H9 (cell line): ENCODE measurements around the gene CDK15. TPM values are rescaled to one million over a fixed set of nuclear protein-coding genes. Genes with fewer than 3 reads are reported as not detected.

ENCODE experiments used
- DNase-seq: peaks from one replicate; pipeline ENCODE4 v3.0.0-alpha.2; 2017
- H2AFZ ChIP-seq: one replicate; pipeline ENCODE4 v1.6.1; 2013; ENCODE audit warnings: mild to moderate bottlenecking, low read length, control low read depth, moderate library complexity
- H2AK5ac ChIP-seq: 2 replicates; pipeline ENCODE4 v1.6.1; 2013; ENCODE audit warnings: low read length, control low read depth, mixed read lengths; ENCODE audit not compliant: insufficient read length
- H2BK120ac ChIP-seq: one replicate; pipeline ENCODE4 v1.6.1; 2013; ENCODE audit warnings: low read depth, mild to moderate bottlenecking, low read length, control low read depth, inconsistent platforms; ENCODE audit not compliant: poor library complexity, severe bottlenecking
- H2BK12ac ChIP-seq: 2 replicates; pipeline ENCODE4 v1.6.1; 2013; ENCODE audit warnings: low read length, control low read depth, mixed read lengths, low read depth; ENCODE audit not compliant: insufficient read length
- H2BK15ac ChIP-seq: 2 replicates; pipeline ENCODE4 v1.6.1; 2013; ENCODE audit warnings: low read depth, low read length, control low read depth
- H2BK20ac ChIP-seq: one replicate; pipeline ENCODE4 v1.6.1; 2013; ENCODE audit warnings: low read depth, mild to moderate bottlenecking, low read length, control low read depth, inconsistent platforms; ENCODE audit not compliant: poor library complexity, severe bottlenecking
- H2BK5ac ChIP-seq: 2 replicates; pipeline ENCODE4 v1.6.1; 2013; ENCODE audit warnings: low read length, control low read depth, mixed read lengths; ENCODE audit not compliant: insufficient read length
- H3K14ac ChIP-seq: 2 replicates; pipeline ENCODE4 v1.6.1; 2013; ENCODE audit warnings: low read length, control low read depth; ENCODE audit not compliant: insufficient read depth
- H3K18ac ChIP-seq: 2 replicates; pipeline ENCODE4 v1.6.1; 2013; ENCODE audit warnings: low read depth, mild to moderate bottlenecking, mixed read lengths, low read length, control low read depth; ENCODE audit not compliant: insufficient read length
- H3K23ac ChIP-seq: 2 replicates; pipeline ENCODE4 v1.6.1; 2013; ENCODE audit warnings: low read length, control low read depth, mixed read lengths, low read depth; ENCODE audit not compliant: insufficient read length
- H3K23me2 ChIP-seq: 2 replicates; pipeline ENCODE4 v1.6.1; 2013; ENCODE audit warnings: low read depth, mild to moderate bottlenecking, mixed read lengths, low read length, control low read depth; ENCODE audit not compliant: insufficient read length, poor library complexity, severe bottlenecking
- H3K27ac ChIP-seq: 2 replicates; pipeline ENCODE4 v1.5.1; 2013; ENCODE audit warnings: low read length, control low read depth, mixed read lengths, low read depth; ENCODE audit not compliant: insufficient read length
- H3K27me3 ChIP-seq: 2 replicates; pipeline ENCODE4 v1.6.1; 2013; ENCODE audit warnings: low read length, control low read depth, inconsistent platforms; ENCODE audit not compliant: insufficient read depth
- H3K4ac ChIP-seq: 2 replicates; pipeline ENCODE4 v1.6.1; 2013; ENCODE audit warnings: low read depth, mild to moderate bottlenecking, control low read depth, inconsistent platforms, low read length, moderate library complexity
- H3K4me1 ChIP-seq: 2 replicates; pipeline ENCODE4 v1.6.1; 2013; ENCODE audit warnings: low read length, control low read depth, inconsistent platforms; ENCODE audit not compliant: insufficient read depth
- H3K4me2 ChIP-seq: 2 replicates; pipeline ENCODE4 v1.6.1; 2013; ENCODE audit warnings: low read length, control low read depth, mixed read lengths; ENCODE audit not compliant: insufficient read length, insufficient read depth
- H3K56ac ChIP-seq: 2 replicates; pipeline ENCODE4 v1.6.1; 2013; ENCODE audit warnings: low read depth, mild to moderate bottlenecking, mixed read lengths, low read length, control low read depth; ENCODE audit not compliant: insufficient read length
- H3K79me1 ChIP-seq: 2 replicates; pipeline ENCODE4 v1.6.1; 2013; ENCODE audit warnings: low read depth, mild to moderate bottlenecking, moderate library complexity, low read length, control low read depth, inconsistent platforms; ENCODE audit not compliant: insufficient read depth, poor library complexity, severe bottlenecking
- H3K79me2 ChIP-seq: 2 replicates; pipeline ENCODE4 v1.6.1; 2013; ENCODE audit warnings: low read length, control low read depth, inconsistent platforms; ENCODE audit not compliant: insufficient read depth
- H3K9ac ChIP-seq: 2 replicates; pipeline ENCODE4 v1.6.1; 2013; ENCODE audit warnings: low read length, control low read depth, mixed read lengths; ENCODE audit not compliant: insufficient read length; ENCODE audit errors: extremely low read depth
- H3K9me3 ChIP-seq: one replicate; pipeline ENCODE4 v1.6.1; 2013; ENCODE audit warnings: low read depth, low read length, inconsistent platforms; ENCODE audit not compliant: control insufficient read depth
- H3T11ph ChIP-seq: one replicate; pipeline ENCODE4 v1.6.1; 2013; ENCODE audit warnings: mild to moderate bottlenecking, low read length, control low read depth, inconsistent platforms
- H4K20me1 ChIP-seq: one replicate; pipeline ENCODE4 v1.6.1; 2013; ENCODE audit not compliant: control insufficient read depth, insufficient read length, insufficient read depth
- H4K5ac ChIP-seq: 2 replicates; pipeline ENCODE4 v1.6.1; 2013; ENCODE audit warnings: low read depth, mild to moderate bottlenecking, mixed read lengths, low read length, control low read depth; ENCODE audit not compliant: insufficient read length
- H4K8ac ChIP-seq: replicated peaks from 2 replicates; pipeline ENCODE4 v1.6.1; 2013; ENCODE audit warnings: low read length, control low read depth, mixed read lengths, low read depth; ENCODE audit not compliant: insufficient read length
- H4K91ac ChIP-seq: 2 replicates; pipeline ENCODE4 v1.6.1; 2013; ENCODE audit warnings: low read depth, mild to moderate bottlenecking, moderate library complexity, mixed read lengths, low read length, control low read depth; ENCODE audit not compliant: insufficient read length
- H3K27ac Mint-ChIP-seq, 3 experiments: 2 replicates in 2 of 3; 3 replicates in 1 of 3; pipeline ENCODE4 v1.8.0; 2020 to 2021; ENCODE audit warnings: mixed read lengths in 3 of 3, mild to moderate bottlenecking in 1 of 3, moderate library complexity in 1 of 3
- H3K27me3 Mint-ChIP-seq: 2 replicates; pipeline ENCODE4 v1.8.0; 2021; ENCODE audit warnings: low read depth, mild to moderate bottlenecking, moderate library complexity, mixed read lengths
- H3K36me3 Mint-ChIP-seq, 3 experiments: 2 replicates in 2 of 3; 3 replicates in 1 of 3; pipeline ENCODE4 v1.8.0; 2020 to 2021; ENCODE audit warnings: low read depth in 3 of 3, mixed read lengths in 3 of 3; ENCODE audit not compliant: insufficient read depth in 1 of 3
- H3K4me1 Mint-ChIP-seq, 2 experiments: 2 replicates each; pipeline ENCODE4 v1.8.0; 2020; ENCODE audit warnings: mixed read lengths in 2 of 2
- H3K4me3 Mint-ChIP-seq, 2 experiments: 2 replicates in 1 of 2; 3 replicates in 1 of 2; pipeline ENCODE4 v1.8.0; 2020 to 2021; ENCODE audit warnings: mild to moderate bottlenecking in 2 of 2, mixed read lengths in 2 of 2, moderate library complexity in 1 of 2
- H3K9me3 Mint-ChIP-seq, 2 experiments: 2 replicates in 1 of 2; 3 replicates in 1 of 2; pipeline ENCODE4 v1.8.0; 2020; ENCODE audit warnings: mild to moderate bottlenecking in 2 of 2, mixed read lengths in 2 of 2, moderate library complexity in 1 of 2
- WGBS: extraction: QIAGEN DNeasy Blood & Tissue Kit; methylation state at CpG from one replicate; pipeline ENCODE4 v1.1.7; 2013; ENCODE audit warnings: missing lambda C conversion rate, low lambda C conversion rate, mixed read lengths; ENCODE audit not compliant: insufficient read length; ENCODE audit errors: extremely low coverage; 5-methylcytosine and 5-hydroxymethylcytosine counted together
- total RNA-seq: library from RNA; stranded (reverse); gene quantifications from 2 replicates; pipeline ENCODE4 v1.2.1, GENCODE V29; 2021
- TF ChIP-seq, protein P1 (sequence below): fragments of 200-600 bp; sonication (generic); conservative IDR thresholded peaks from 3 replicates; pipeline ENCODE4 v1.8.0; 2021; ENCODE audit warnings: antibody characterized with exemption, mild to moderate bottlenecking

The CDK15 gene
- total RNA-seq, 1 experiment from 2014 or later = not detected

GRCh38 chr2:201908901-201909300, 102.6 kb downstream of the CDK15 start:
- no peak overlapping the region for H2BK15ac ChIP-seq
- no peaks in the 10 kb centered on the region for H3K9me3 ChIP-seq
- TF ChIP-seq, protein P1, sequence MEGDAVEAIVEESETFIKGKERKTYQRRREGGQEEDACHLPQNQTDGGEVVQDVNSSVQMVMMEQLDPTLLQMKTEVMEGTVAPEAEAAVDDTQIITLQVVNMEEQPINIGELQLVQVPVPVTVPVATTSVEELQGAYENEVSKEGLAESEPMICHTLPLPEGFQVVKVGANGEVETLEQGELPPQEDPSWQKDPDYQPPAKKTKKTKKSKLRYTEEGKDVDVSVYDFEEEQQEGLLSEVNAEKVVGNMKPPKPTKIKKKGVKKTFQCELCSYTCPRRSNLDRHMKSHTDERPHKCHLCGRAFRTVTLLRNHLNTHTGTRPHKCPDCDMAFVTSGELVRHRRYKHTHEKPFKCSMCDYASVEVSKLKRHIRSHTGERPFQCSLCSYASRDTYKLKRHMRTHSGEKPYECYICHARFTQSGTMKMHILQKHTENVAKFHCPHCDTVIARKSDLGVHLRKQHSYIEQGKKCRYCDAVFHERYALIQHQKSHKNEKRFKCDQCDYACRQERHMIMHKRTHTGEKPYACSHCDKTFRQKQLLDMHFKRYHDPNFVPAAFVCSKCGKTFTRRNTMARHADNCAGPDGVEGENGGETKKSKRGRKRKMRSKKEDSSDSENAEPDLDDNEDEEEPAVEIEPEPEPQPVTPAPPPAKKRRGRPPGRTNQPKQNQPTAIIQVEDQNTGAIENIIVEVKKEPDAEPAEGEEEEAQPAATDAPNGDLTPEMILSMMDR = no peak
- H2BK12ac ChIP-seq = no peak overlapping the region
- H2BK120ac ChIP-seq = no peak overlapping the region
- Mint-ChIP-seq H3K4me3 (0 out of 5 replicates have a peak overlapping the region, but pooled peaks of 1 of the 2 experiments have one; percentile 19), H3K9me3 (no peaks in the 10 kb centered on the region), H3K27me3 (no peaks in the 10 kb centered on the region), H3K4me1 (peaks cover 60 to 81% of the 10 kb centered on the region in 2 experiments), H3K27ac (no peak overlapping the region), H3K36me3 (no peaks in the 10 kb centered on the region)
- no peaks in the 10 kb centered on the region for H4K20me1 ChIP-seq
- no peak overlapping the region for H2BK5ac ChIP-seq
- H3K9ac ChIP-seq = no peak overlapping the region
- H3K23me2 ChIP-seq = no peaks in the 10 kb centered on the region
- no peak overlapping the region for H3T11ph ChIP-seq
- no peak overlapping the region for H3K4ac ChIP-seq
- no peak overlapping the region for H4K91ac ChIP-seq
- H3K4me1 ChIP-seq = peaks cover 7% of the 10 kb centered on the region; the same call in 1 of the 2 replicates
- no peak overlapping the region for H3K23ac ChIP-seq
- H3K4me2 ChIP-seq = no peak overlapping the region
- WGBS = no CpG with 5 or more reads among the region's 2 CpGs
- no peak overlapping the region for H2AK5ac ChIP-seq
- H3K56ac ChIP-seq = no peak overlapping the region
- no peak overlapping the region for H3K14ac ChIP-seq
- no peak overlapping the region for H3K27ac ChIP-seq
- H3K18ac ChIP-seq = no peak overlapping the region
- H2BK20ac ChIP-seq = no peak overlapping the region
- no peak overlapping the region for H2AFZ ChIP-seq
- no peak overlapping the region for H4K5ac ChIP-seq
- DNase-seq = no peak
- H3K79me1 ChIP-seq = no peaks in the 10 kb centered on the region
- no peaks in the 10 kb centered on the region for H3K27me3 ChIP-seq
- no peaks in the 10 kb centered on the region for H3K79me2 ChIP-seq
- H4K8ac ChIP-seq = no peak overlapping the region
